Stimulated activated naive CD4-positive, alpha-beta T cell treated with Interleukin-2 at 50 U/mL for 16 hours (primary cell): ENCODE data around the gene ANXA3.
"Not testable (repeated sequence)": the region's sequence is repeated elsewhere in the genome, so short reads cannot be mapped to it uniquely, and the experiment has no call there.

Experiments
- DNase-seq: peaks from one replicate; lab custom pipeline; 2025; lab: John Stamatoyannopoulos, UW

ANXA3 gene

GRCh38 chr4:78571804-78572203 lies 20.2 kb downstream of the ANXA3 start:
- no peak for DNase-seq

- DNase-seq: no peak
These were observed 27.3 kb downstream of the ANXA3 start for GRCh38 chr4:78578674-78579425.

- no peak for DNase-seq
These were observed 30.0 kb downstream of the ANXA3 start for GRCh38 chr4:78581618-78582017.

- DNase-seq: no peak
These were observed 33.4 kb downstream of the ANXA3 start for GRCh38 chr4:78584863-78585547.

- DNase-seq: no peak
These were observed 34.1 kb downstream of the ANXA3 start for GRCh38 chr4:78585633-78586032.

- no peak for DNase-seq
These were observed 37.5 kb downstream of the ANXA3 start for GRCh38 chr4:78588894-78589545.

GRCh38 chr4:78591404-78591803 lies 39.8 kb downstream of the ANXA3 start:
- no peak for DNase-seq

- DNase-seq: no peak
These were observed 40.7 kb downstream of the ANXA3 start for GRCh38 chr4:78592088-78592783.

- no peak for DNase-seq
These were observed 44.7 kb downstream of the ANXA3 start for GRCh38 chr4:78596111-78596742.

- not testable (repeated sequence) for DNase-seq
These were observed 46.9 kb downstream of the ANXA3 start for GRCh38 chr4:78598431-78598830.

- no peak for DNase-seq
These were observed 47.6 kb downstream of the ANXA3 start for GRCh38 chr4:78599147-78599546.

- DNase-seq: no peak
These were observed 48.4 kb downstream of the ANXA3 start for GRCh38 chr4:78599931-78600375.

GRCh38 chr4:78601013-78601412 lies 49.4 kb downstream of the ANXA3 start:
- no peak for DNase-seq

- no peak for DNase-seq
These were observed 50.8 kb downstream of the ANXA3 start for GRCh38 chr4:78602334-78602733.

- DNase-seq: no peak
These were observed 51.8 kb downstream of the ANXA3 start for GRCh38 chr4:78603384-78603783.

GRCh38 chr4:78604988-78605387 lies 53.4 kb downstream of the ANXA3 start:
- DNase-seq: no peak

- DNase-seq: no peak
These were observed 54.5 kb downstream of the ANXA3 start for GRCh38 chr4:78606035-78606434.

- no peak for DNase-seq
These were observed 55.0 kb downstream of the ANXA3 start for GRCh38 chr4:78606530-78607095.

- no peak for DNase-seq
These were observed 57.1 kb downstream of the ANXA3 start for GRCh38 chr4:78608684-78609083.

GRCh38 chr4:78609580-78609979 lies 58.0 kb downstream of the ANXA3 start:
- no peak for DNase-seq

GRCh38 chr4:78610546-78611214 lies 59.1 kb downstream of the ANXA3 start:
- DNase-seq: no peak
